ENCODE measurements around the gene LOC128125822.
"Not testable (repeated sequence)": the region's sequence is repeated elsewhere in the genome, so short reads cannot be mapped to it uniquely, and the experiment has no call there.

The LOC128125822 gene

GRCh38 chr6:63572044-63572746 is at the start of gene LOC128125822, which contains the start of gene PTP4A1:
Gene LOC128125822, plus strand, starts transcription at chr6:63572480.
Gene PTP4A1, plus strand, starts transcription at chr6:63572480. Its CDS starts 4,401 bp downstream, at chr6:63576881.
- DNase-seq (ENCODE audit: extremely low read depth, low read depth) = peak; percentile 96
- no peak for TF ChIP-seq CTCF (IDR thresholded peaks at IDR 0.05; ENCODE audit: low read depth, low read length)

- DNase-seq (ENCODE audit: extremely low read depth, low read depth) = not testable (repeated sequence)
Measured at GRCh38 chr6:63522911-63523287, 49.4 kb upstream of the LOC128125822 start.

GRCh38 chr6:63523630-63524029 is 48.6 kb upstream of the LOC128125822 start:
- DNase-seq (ENCODE audit: extremely low read depth, low read depth) = no peak
- TF ChIP-seq CTCF (IDR thresholded peaks at IDR 0.05; ENCODE audit: low read depth, low read length) = no peak

GRCh38 chr6:63525186-63525878 is 46.9 kb upstream of the LOC128125822 start:
- no peak for TF ChIP-seq CTCF (IDR thresholded peaks at IDR 0.05; ENCODE audit: low read depth, low read length)
- DNase-seq (ENCODE audit: extremely low read depth, low read depth) = no peak

GRCh38 chr6:63526931-63527330 is 45.3 kb upstream of the LOC128125822 start:
- DNase-seq (ENCODE audit: extremely low read depth, low read depth) = no peak
- no peak for TF ChIP-seq CTCF (IDR thresholded peaks at IDR 0.05; ENCODE audit: low read depth, low read length)

GRCh38 chr6:63527658-63528514 is 44.4 kb upstream of the LOC128125822 start:
- peak; percentile 69 for DNase-seq (ENCODE audit: extremely low read depth, low read depth)
- TF ChIP-seq CTCF (IDR thresholded peaks at IDR 0.05; ENCODE audit: low read depth, low read length) = no peak

- TF ChIP-seq CTCF (IDR thresholded peaks at IDR 0.05; ENCODE audit: low read depth, low read length) = no peak
- no peak for DNase-seq (ENCODE audit: extremely low read depth, low read depth)
Measured at GRCh38 chr6:63529498-63529897, 42.8 kb upstream of the LOC128125822 start.
